ENCODE results near the gene USP33.
A peak's percentile ranks its signal among the peaks of the same experiment; 100 is the strongest.
"Not testable (repeated sequence)": the region's sequence is repeated elsewhere in the genome, so short reads cannot be mapped to it uniquely, and the experiment has no call there.

USP33 gene

DNA sequence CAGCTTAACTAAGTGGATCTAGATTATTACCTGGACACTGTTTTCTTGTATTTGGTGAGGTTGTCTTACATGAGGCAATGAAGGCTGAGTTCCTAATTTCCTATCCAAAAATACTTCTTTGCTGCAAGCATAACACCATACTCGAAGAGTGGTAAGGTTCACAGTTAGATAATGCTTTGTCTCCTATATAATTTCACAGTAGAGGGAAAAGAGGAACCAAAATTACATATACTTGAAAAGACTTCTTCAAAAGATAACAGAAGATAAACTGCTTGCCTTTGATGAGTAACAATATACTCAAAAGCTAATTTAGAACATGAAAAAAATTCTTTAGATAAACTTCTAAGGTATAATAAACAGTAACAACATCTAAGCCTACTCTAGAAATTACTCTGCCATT lies 20.4 kb downstream of the USP33 start:
- DNase-seq (ENCODE audit: low read depth) = no peak

DNA sequence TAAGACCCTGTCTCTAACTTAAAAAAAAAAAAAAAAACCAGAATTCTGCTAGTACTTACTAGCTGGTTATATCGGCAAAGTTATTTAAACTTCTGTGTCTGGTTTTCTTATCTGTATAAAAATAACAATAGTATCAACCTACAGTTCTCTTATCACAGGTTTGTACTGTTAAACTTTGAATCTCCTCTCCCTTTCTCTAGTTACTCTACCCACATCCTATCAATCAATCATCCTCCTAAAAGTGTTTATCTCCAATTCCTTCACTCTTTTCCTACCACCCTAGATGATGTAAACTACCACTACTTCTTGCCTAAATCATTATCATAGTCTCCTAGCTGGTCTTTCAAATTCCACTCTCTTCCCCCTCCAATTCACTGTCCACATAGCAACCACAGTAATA lies 27.6 kb downstream of the USP33 start:
- DNase-seq (ENCODE audit: low read depth) = no peak

DNA sequence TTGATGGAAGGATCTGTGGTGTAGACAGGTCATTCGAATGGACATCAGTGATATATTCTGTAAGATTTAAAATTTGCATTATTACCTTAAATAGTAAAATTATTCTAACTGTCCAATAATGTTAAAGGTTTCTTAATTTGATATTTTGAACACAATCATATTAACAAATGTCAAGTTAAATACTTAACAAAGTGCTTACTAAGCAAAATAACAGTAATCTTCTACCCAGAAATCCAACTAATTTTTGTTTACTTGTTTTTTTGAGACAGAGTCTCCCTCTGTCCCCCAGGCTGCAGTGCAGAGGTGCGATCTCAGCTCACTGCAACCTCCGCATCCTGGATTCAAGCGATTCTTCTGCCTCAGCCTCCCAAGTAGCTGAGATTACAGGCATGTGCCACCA lies 33.9 kb downstream of the USP33 start:
- no peak for DNase-seq (ENCODE audit: low read depth)

DNA sequence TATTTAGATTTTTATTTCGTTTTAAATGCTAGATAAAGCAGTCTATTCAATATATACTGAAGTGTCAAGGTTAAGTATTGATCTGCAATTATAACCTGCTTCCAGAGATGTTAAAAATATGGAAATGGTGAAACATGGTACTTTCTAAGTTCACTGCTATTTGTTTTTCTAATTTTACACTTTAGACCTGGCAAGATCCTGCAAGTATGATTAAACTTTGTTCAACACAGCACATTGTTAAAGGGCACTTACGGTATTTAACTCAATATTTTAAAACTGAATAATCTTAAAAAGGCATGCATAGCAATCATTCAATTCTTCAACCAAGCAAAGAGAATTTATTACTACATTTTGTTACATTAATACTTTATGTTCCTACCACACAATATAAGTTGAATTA lies 41.5 kb downstream of the USP33 start:
- no peak for DNase-seq (ENCODE audit: low read depth)

DNA sequence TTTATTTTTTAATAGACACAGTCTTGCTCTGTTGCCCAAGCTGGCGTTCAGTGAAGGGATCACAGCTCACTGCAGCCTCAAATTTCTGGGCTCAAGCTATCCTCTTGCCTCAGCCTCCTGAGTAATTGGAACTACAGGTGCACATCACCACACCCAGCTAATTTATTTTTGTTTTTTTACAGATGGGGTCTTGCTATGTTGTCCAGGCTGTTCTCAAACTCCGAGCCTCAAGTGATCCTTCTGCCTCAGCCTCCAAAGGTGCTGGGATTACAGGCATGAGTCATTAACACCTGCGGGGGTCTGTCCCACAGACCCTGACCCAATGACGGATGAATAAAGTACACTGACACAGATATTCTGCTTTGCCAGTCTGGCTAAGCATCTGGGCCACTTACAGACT lies 43.6 kb downstream of the USP33 start:
- DNase-seq (ENCODE audit: low read depth) = no peak

DNA sequence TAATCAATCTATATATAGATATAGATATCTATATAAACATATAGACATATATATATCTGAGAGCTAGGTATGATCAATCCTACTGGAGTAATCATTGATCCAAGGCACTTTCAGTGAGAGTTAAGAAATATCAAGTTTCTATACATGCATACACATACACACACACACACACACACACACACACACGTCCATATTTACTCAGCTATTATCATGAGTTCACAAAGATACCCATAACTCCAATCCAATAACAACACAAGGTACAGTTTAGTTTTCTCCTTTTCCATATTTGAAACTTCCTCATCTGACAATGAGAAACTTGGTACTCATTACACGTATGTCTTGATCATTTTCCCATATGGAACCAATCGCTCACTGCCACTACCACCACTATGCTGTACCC lies 49.9 kb downstream of the USP33 start:
- DNase-seq (ENCODE audit: low read depth) = no peak

DNA sequence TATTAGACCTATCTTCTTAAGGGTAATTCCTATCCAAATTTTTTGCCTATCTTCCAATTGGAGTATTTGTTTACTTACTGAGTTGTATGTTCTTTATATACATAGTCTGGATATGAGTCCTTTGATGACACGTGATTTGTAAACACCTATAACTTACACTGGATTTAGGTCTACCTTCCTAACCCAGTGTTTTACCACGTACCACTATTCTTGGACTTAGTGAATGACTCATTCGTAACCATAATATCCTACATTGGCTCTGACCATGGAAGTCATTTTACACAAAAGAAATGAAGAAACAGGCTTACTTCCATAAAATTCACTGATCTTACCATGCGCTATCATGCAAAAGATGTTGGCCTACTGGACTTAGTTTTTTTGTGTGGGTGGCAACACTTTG lies 53.3 kb downstream of the USP33 start:
- DNase-seq (ENCODE audit: low read depth) = no peak

DNA sequence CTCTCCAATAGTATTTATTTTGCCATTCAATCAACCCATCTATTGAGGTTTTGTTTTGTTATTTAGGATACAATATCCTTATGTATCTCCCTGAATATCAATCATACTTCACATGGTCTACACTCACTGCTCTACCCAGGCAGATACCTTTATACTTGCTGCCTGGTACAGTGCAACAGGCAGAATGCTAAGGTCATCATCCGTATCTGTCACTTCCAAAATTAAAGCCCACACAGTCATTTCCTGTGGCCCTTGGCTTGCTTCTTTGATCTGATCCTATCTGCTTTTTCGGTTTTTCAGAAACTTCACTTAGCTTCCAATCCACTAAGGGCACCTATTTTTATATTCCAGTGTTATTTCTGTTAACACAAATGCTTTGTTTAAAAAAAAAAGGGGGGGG lies 54.9 kb downstream of the USP33 start:
- no peak for DNase-seq (ENCODE audit: low read depth)

DNA sequence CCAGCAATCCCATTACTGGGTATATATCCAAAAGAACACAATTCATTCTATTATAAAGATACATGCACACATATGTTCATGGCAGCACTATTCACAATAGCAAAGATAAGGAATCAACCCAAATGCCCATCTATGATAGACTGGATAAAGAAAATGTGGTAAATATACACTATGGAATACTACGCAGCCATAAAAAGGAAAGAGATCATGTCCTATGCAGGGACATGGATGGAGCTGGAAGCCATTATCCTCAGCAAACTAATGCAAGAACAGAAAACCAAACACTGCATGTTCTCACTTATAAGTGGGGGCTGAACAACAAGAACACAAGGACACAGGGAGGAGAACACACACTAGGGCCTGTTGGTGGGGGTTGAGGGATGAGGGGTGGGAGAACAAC lies 60.0 kb downstream of the USP33 start:
- DNase-seq (ENCODE audit: low read depth) = not testable (repeated sequence)

DNA sequence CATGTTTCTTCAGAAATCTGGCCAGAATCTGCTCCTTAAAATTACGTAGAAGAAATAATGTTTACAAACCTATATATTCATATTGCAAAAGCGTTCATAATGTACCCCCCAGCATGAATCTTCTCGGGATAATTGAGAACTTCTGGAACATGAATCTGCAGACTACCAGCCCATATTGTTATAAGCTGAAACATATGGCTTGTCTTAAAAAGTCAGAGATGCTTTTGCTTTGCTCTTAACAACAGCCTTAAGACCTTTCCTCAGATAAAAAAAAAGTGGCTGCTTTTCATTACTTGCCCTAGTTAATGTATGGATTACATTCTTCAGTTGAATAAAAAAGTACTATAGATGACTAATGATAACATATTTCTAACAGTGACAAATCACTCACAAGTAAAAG lies 62.2 kb downstream of the USP33 start:
- no peak for DNase-seq (ENCODE audit: low read depth)

DNA sequence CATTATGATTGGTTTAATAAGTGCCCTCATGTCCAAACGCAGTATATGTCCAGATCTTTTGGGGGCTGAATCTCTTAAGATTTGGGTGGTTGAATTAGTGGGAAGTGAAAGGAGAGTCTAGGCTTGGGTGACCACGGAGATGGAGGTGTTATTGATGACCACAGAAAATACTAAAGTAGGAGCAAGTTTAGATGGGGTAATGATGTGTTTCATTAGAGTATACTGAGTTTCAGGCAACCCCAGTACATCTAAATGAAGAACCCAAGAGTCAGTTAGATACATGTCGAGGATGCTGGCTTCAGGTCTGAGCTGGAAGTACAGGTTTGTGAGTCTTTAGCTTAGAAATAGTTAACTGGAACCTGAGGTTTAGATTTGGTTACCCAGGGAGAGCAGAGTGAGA lies 70.7 kb downstream of the USP33 start:
- no peak for DNase-seq (ENCODE audit: low read depth)

DNA sequence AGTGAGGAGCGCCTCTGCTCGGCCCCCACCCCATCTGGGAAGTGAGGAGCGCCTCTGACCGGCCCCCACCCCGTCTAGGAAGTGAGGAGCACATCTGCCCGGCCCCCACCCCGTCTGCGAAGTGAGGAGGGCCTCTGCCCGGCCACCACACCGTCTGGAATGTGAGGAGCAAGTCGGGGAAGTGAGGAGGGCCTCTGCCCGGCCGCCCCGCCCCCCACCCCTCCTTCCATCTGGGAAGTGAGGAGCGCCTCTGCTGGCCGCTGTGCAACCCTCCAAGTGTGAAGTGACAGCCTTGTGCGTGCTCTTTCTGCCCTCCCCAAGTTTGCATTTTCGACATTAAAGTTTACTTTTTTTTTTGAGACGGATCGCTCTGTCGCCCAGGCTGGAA lies 72.1 kb downstream of the USP33 start:
- no peak for DNase-seq (ENCODE audit: low read depth)

DNA sequence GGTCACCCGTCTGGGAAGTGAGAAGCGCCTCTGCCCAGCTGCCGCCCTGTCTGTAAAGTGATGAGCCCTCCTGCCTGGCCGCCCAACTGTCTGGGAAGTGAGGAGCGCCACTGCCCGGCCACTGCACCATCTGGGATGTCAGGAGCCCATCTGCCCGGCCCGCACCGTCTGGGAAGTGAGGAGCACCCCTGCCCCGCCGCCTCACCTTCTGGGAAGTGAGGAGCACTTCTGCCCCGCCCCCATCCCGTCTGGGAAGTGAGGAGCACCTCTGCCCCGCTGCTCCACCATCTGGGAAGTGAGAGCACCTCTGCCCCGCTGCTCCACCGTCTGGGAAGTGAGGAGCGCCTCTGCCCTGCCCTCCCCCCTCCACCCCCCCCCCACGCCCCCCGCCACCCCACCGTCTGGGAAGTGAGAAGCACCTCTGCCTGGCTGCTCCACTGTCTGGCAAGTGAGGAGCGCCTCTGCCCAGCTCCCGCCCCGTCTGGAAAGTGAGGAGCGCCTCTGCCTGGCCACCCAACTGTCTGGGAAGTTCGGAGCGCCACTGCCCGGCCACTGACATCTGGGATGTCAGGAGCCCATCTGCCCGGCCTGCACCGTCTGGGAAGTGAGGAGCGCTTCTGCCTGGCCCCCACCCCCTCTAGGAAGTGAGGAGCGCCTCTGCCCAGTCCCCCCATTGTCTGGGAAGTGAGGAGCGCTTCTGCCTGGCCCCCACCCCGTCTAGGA lies 72.7 kb downstream of the USP33 start:
- DNase-seq (ENCODE audit: low read depth) = no peak

DNA sequence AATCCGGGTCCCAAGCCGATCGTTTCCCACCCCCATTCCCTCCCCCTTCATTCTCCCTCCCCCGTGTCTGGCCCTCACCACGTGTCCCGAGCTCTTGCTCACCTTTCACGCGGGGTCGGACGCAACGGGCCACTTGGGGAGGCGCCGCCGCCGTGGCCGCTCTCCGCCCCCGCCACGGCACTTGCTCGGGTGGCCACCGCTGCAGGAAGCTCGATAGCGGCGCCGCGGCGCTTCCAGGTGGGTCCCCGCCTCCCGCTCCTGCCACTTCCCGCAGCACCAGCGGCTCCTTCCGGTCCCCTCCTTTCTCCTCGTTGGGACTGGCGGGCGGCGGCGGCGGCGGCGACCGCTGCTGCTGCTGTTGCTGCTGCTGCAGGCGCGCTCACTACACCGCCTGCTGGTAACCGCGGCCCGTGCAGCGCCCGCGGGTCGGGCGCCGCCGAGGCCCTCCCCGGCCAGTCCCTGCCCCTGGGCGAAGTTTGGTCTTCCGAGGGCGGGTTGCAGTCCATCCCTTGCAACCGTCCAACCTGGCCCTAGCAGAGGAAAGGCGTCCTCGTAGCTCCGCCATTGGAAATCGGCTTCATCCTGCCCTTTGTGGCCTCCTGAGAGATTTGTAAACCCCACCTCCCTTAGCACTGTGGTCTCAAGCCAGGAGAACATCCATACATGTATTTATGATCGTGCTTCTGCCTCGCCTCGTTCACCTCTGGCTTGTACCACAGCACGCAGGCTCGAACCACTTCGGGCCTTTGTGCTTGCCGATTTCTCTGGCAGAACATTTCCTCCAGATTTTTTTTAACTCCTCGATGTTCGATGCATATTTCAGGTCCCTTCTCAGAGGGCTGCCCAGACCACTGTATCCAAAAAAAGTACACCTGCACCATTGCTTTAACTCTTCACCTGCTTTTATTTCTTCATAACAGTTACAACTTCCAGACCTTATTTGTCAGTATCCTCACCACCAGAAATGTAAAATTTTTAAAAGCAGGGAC lies 76.2 kb downstream of the USP33 start:
- DNase-seq (ENCODE audit: low read depth) = peak; percentile 36

DNA sequence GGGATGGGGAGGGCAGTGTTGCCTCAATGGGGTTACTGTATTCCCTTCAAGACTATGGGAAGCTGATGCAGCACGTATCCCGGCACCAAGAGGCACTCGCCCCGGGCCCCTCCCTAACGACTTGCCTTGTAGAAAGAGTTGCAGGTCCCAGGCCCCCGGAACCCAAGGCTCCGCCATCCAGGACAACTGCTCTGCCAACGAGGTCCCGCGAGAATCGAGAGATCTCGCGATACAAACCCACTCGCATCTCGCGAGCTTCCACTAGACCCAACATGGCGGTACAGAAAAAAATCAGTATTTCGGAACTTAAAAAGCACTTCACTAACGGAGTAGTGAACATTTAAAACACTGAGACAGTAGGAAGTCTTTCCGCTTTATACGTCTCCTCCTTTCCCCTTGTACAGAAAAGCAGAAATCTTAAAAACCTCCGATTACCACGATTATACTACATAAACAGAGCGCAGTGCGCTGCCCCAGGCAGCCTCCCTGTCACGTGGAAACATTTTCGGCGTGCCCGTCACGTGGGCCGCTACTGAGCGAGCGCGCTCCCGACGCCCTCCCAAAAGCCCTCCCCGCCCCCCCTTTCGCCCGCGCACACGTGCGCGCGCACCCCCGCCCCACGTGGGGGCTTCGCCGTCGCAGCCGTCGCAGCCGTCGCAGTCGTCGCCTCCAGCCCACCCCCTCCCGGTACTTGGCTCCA lies 77.0 kb downstream of the USP33 start, which contains the start of gene ZZZ3:
TSS of gene ZZZ3 (minus strand) at position 199 of the 700 bp plus-strand sequence. CDS start 49,304 bp downstream, outside the sequence.
- DNase-seq (ENCODE audit: low read depth) = peak; percentile 72

DNA sequence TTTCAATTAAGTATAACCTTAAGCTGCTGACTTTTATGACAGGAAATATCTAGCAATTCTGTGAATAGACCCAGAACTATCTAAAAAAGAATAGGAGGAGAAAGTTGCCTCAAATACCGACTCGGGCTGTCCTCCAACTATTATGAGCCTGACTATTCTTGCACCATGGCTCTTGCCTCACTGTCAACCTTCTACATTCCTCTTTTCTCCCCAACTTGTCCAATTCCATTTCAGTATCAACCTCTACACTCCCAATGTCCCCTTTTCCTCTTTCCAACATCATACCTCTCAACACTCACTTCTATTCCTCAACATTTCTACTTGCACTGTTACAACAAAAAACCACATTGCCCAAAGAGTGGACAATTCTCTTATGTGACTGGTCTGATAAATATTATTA lies 79.5 kb downstream of the USP33 start:
- no peak for DNase-seq (ENCODE audit: low read depth)

DNA sequence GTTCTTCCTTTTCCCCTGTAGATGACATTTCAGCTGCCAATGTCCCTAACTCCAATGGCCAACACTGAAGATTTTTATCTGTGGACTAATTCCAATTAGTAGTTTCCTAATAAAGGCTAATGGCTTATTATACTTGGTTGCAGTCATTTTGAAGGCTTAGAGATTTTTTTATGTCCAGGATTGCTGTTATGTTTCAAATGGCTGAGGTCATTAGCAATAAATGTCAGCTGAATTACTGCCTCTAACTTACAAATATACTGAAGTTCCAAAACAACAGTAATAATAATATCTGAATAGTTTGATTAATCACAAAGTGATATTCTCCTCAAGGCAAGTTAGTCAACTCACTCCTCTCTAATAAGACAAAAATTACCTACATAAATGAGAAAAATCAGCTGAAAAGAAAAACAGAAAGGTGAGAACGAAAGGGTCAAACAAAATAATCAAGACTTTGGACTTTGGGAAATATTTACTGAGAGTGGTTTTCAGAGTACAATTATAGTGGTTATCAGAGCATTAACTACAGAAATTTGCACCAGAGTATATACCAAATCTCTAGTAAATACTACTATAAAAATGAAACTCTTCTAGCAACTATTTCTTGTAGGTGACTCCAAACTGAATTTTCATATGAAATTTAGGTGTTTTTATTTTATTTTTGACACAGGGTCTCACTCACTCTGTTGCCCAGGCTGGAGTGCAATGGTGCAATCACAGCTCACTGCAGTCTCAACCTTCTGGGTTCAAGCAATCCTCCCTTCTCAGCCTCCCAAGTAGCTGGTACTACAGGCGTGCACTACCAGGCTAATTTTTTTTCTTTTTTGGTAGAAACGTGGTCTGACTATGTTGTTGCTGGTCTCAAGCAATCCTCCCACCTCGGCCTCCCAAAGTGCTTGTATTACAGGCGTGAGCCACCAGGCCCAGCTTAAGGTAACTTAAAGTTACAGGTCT lies 80.7 kb downstream of the USP33 start:
- no peak for DNase-seq (ENCODE audit: low read depth)

DNA sequence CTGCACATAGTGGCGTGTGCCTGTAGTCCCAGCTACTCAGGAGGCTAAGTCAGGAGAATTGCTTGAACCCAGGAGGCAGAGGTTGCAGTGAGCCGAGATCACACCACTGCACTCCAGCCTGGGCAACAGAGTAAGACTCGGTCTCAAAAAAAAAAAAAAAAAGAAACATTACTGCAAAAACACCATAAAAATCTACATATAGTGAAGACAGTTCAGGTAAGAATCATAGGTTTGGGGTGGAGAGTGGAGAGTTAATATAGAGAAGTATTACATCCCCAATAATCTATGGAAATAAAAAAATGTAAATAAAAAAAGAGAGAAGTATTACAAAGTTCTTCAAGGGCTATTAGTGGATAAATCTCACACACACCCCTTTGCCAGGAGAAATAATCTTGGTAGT lies 84.8 kb downstream of the USP33 start:
- DNase-seq (ENCODE audit: low read depth) = not testable (repeated sequence)

DNA sequence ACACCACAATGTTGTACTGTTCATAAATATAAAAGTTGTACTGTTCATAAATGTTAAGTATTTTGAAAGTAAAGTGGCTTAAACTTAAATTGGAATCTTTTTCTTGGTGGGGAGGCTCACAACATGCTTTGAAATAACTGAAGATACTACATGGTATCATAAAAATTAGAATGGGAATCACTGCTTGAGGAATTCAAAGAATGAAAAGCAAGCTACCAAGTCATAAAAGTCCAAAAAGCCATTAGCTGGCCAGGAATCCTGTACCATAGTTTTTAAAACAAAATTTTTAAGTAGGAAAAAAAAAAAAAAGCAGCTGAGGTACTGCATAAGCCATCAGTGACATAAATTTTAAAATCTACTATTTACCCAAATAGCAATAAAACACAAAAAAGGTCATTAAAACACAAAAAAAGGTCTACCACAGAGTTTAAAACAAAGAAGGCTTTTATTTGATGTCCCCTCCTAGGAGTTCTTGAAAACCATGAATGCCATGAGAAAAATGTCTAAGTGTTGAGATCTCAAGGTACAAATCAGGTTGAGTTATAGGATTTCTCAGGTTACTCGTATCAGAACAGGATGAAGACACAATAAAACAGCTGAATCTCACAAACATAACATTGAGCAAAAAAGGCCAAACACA lies 85.8 kb downstream of the USP33 start:
- DNase-seq (ENCODE audit: low read depth) = peak; percentile 45

DNA sequence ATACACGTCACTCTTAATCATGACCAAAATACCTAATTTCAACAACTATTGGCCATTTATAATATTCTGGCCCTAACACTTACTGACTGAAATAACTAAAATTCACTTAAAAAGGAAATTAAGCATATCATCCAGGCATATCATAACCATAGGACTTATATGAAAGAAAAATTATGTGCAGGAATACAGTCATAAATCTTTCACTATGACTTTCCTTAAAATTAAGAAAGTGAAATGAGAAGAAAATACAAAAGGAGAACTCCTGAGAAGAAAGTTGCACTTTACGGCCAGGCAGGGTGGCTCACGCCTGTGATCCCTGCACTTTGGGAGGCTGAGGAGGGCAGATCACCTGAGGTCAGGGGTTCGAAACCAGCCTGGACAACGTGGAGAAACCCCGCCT lies 86.6 kb downstream of the USP33 start:
- DNase-seq (ENCODE audit: low read depth) = no peak

DNA sequence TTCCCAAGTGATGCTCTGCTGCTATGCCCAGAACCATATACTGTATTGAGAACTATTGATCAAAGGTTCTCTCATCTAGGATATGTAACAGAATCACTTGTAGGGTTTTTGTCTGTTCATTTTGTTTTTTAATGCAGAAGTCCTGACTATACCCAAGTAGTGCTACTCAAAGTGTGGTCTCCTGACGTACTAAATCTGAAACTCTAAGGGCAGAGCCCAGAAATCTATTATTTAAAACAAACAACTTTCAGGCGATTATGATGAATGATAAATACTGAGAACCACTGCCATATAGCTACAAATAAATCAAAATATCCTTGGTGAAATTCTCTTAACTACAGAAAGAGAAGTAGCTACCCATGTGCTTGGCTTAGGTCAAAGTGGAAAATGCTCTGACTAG lies 87.3 kb downstream of the USP33 start:
- no peak for DNase-seq (ENCODE audit: low read depth)
